WTC11 (cell line): ENCODE data around the gene PREB. TPM values are rescaled to one million over a fixed set of nuclear protein-coding genes. Genes with fewer than 3 reads are reported as not detected.

Experiments
- ATF2 ChIP-seq: sonication (generic); formaldehyde crosslinking; IDR thresholded peaks from 2 replicates; pipeline ENCODE4 v1.8.1; 2022; ENCODE audit warnings: low read depth, missing genetic modification reagents, borderline replicate concordance
- CREB1 ChIP-seq: sonication (generic); formaldehyde crosslinking; IDR thresholded peaks from 2 replicates; pipeline ENCODE4 v1.8.0; 2023; ENCODE audit warnings: mild to moderate bottlenecking, missing genetic modification reagents
- E2F5 ChIP-seq: sonication (generic); formaldehyde crosslinking; IDR thresholded peaks from 2 replicates; pipeline ENCODE4 v1.8.1; 2022; ENCODE audit warnings: mild to moderate bottlenecking, moderate library complexity, missing genetic modification reagents
- ESRRA ChIP-seq: sonication (generic); formaldehyde crosslinking; IDR thresholded peaks from 2 replicates; pipeline ENCODE4 v1.8.1; 2022; ENCODE audit warnings: mild to moderate bottlenecking, missing genetic modification reagents, borderline replicate concordance
- ETV6 ChIP-seq: sonication (generic); formaldehyde crosslinking; IDR thresholded peaks from 2 replicates; pipeline ENCODE4 v1.8.1; 2022; ENCODE audit warnings: mild to moderate bottlenecking, missing genetic modification reagents
- FOXK1 ChIP-seq: sonication (generic); formaldehyde crosslinking; IDR thresholded peaks from 2 replicates; pipeline ENCODE4 v1.8.0; 2022; ENCODE audit warnings: mild to moderate bottlenecking, moderate library complexity, missing genetic modification reagents
- GRHL2 ChIP-seq: fragments of 250-450 bp; sonication (Bioruptor Pico); IDR thresholded peaks from 2 replicates; pipeline ENCODE4 v1.8.0; 2022; ENCODE audit warnings: mild to moderate bottlenecking, moderate library complexity; ENCODE audit not compliant: insufficient replicate concordance, severe bottlenecking
- IRF1 ChIP-seq: sonication (generic); formaldehyde crosslinking; IDR thresholded peaks from 2 replicates; pipeline ENCODE4 v1.8.0; 2023; ENCODE audit warnings: missing genetic modification reagents
- JUN ChIP-seq: sonication (generic); formaldehyde crosslinking; IDR thresholded peaks from 2 replicates; pipeline ENCODE4 v1.8.0; 2023; ENCODE audit warnings: mild to moderate bottlenecking, missing genetic modification reagents
- MLX ChIP-seq: sonication (generic); formaldehyde crosslinking; IDR thresholded peaks from 2 replicates; pipeline ENCODE4 v1.8.1; 2023; ENCODE audit warnings: mild to moderate bottlenecking, missing genetic modification reagents, moderate library complexity
- NFATC4 ChIP-seq: fragments of 250-450 bp; sonication (Bioruptor Pico); IDR thresholded peaks from 2 replicates; pipeline ENCODE4 v1.9.0; 2021; ENCODE audit warnings: mild to moderate bottlenecking
- OVOL2 ChIP-seq: fragments of 250-450 bp; sonication (Bioruptor Pico); IDR thresholded peaks from 2 replicates; pipeline ENCODE4 v1.9.0; 2021; ENCODE audit warnings: mild to moderate bottlenecking, borderline replicate concordance
- PREB ChIP-seq: sonication (generic); formaldehyde crosslinking; IDR thresholded peaks from 2 replicates; pipeline ENCODE4 v1.8.1; 2022; ENCODE audit warnings: mild to moderate bottlenecking, missing genetic modification reagents, moderate library complexity, borderline replicate concordance
- RELA ChIP-seq: sonication (generic); formaldehyde crosslinking; IDR thresholded peaks from 2 replicates; pipeline ENCODE4 v1.8.1; 2022; ENCODE audit warnings: missing genetic modification reagents, mild to moderate bottlenecking, borderline replicate concordance
- TP53 ChIP-seq: sonication (generic); formaldehyde crosslinking; IDR thresholded peaks from 2 replicates; pipeline ENCODE4 v1.8.1; 2023; ENCODE audit warnings: mild to moderate bottlenecking, missing genetic modification reagents
- USF1 ChIP-seq: sonication (generic); formaldehyde crosslinking; IDR thresholded peaks from 2 replicates; pipeline ENCODE4 v1.8.0; 2022; ENCODE audit warnings: mild to moderate bottlenecking, missing genetic modification reagents
- ZBTB21 ChIP-seq: sonication (generic); formaldehyde crosslinking; IDR thresholded peaks from 2 replicates; pipeline ENCODE4 v1.8.1; 2023; ENCODE audit warnings: mild to moderate bottlenecking, missing genetic modification reagents, borderline replicate concordance
- ZBTB43 ChIP-seq: sonication (generic); formaldehyde crosslinking; IDR thresholded peaks from 2 replicates; pipeline ENCODE4 v1.8.1; 2023; ENCODE audit warnings: mild to moderate bottlenecking, missing genetic modification reagents
- ZMAT4 ChIP-seq: fragments of 250-450 bp; sonication (Bioruptor Pico); IDR thresholded peaks from 2 replicates; pipeline ENCODE4 v1.9.0; 2021; ENCODE audit warnings: mild to moderate bottlenecking
- ZNF138 ChIP-seq: sonication (generic); formaldehyde crosslinking; conservative IDR thresholded peaks from 2 replicates; pipeline ENCODE4 v1.8.1; 2022; ENCODE audit warnings: mild to moderate bottlenecking, moderate library complexity, missing genetic modification reagents
- ZNF396 ChIP-seq: fragments of 250-450 bp; sonication (Bioruptor Pico); IDR thresholded peaks from 2 replicates; pipeline ENCODE4 v1.8.0; 2021; ENCODE audit warnings: mild to moderate bottlenecking, moderate library complexity, borderline replicate concordance
- total RNA-seq: library from RNA; stranded (reverse); gene quantifications from 3 replicates; pipeline ENCODE4 v1.2.3, GENCODE V29; 2021
- TF ChIP-seq, protein P1 (sequence below): sonication (generic); formaldehyde crosslinking; conservative IDR thresholded peaks from 2 replicates; pipeline ENCODE4 v1.8.1; 2022; ENCODE audit warnings: mild to moderate bottlenecking, missing genetic modification reagents
- TF ChIP-seq, protein P2 (sequence below): fragments of 250-450 bp; sonication (Bioruptor Pico); IDR thresholded peaks from 2 replicates; pipeline ENCODE4 v2.1.2; 2022; ENCODE audit warnings: mild to moderate bottlenecking, moderate library complexity
- TF ChIP-seq, protein P3 (sequence below): sonication (generic); formaldehyde crosslinking; IDR thresholded peaks from 2 replicates; pipeline ENCODE4 v1.8.0; 2022; ENCODE audit warnings: mild to moderate bottlenecking, missing genetic modification reagents
- TF ChIP-seq, protein P4 (sequence below): sonication (generic); formaldehyde crosslinking; IDR thresholded peaks from 2 replicates; pipeline ENCODE4 v1.8.1; 2023; ENCODE audit warnings: mild to moderate bottlenecking, missing genetic modification reagents, borderline replicate concordance

Gene PREB
- total RNA-seq, 1 experiment from 2014 or later, result 69.2 TPM

DNA sequence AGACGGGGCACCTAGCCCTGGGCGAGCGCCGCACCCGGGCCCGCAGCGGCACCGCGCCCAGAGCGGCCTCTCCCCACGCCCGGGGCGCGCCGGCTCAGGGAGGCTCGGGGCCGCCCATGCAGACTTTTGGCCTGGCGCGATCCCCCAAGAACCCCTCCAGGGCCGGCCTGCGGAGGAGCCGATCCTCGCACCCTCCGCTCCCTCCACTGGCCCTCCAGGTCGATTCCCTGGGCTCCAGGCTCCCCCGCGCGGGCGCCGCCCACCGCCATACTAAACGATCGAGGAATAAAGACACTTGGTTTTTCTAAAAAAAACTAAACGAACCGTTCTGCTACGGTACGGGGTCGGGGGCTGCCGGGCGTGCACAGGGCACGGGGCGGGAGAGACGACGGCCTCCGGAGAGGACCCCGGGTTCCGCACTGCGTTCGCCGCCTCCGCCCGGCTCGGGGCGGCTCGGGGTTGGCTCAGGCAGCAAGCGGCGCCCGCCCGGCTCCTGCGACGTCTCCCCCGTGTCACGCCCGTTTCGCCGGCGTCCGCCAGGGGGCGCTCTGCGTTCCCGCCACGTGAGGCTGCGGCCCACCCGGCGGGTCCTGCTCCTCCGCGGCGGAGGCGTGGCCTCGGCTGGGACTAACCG lies 48.2 kb downstream of the PREB start (continued):
- TF ChIP-seq GRHL2 (no peak), E2F5 (CRISPR knock-in tag) (peak; percentile 99), ATF2 (no peak), TP53 (CRISPR knock-in tag) (no peak; the same call in 1 of the 2 replicates), RELA (CRISPR knock-in tag) (no peak), ZBTB43 (CRISPR knock-in tag) (0 out of 2 replicates have a peak, but pooled peaks have one; percentile 64), NFATC4 (CRISPR knock-in tag) (no peak), PREB (CRISPR knock-in tag) (no peak), USF1 (CRISPR knock-in tag) (peak; percentile 70), IRF1 (CRISPR knock-in tag) (no peak), MLX (no peak), FOXK1 (CRISPR knock-in tag) (peak; percentile 78), ZBTB21 (no peak), CREB1 (CRISPR knock-in tag) (0 out of 2 replicates have a peak, but pooled peaks have one; percentile 50), ETV6 (no peak), ZMAT4 (CRISPR knock-in tag) (no peak), ESRRA (CRISPR knock-in tag) (no peak), OVOL2 (no peak), JUN (CRISPR knock-in tag) (no peak), ZNF396 (no peak), ZNF138 (CRISPR knock-in tag) (no peak)
- TF ChIP-seq, protein P1, sequence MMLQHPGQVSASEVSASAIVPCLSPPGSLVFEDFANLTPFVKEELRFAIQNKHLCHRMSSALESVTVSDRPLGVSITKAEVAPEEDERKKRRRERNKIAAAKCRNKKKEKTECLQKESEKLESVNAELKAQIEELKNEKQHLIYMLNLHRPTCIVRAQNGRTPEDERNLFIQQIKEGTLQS, result no peak
- TF ChIP-seq, protein P2, sequence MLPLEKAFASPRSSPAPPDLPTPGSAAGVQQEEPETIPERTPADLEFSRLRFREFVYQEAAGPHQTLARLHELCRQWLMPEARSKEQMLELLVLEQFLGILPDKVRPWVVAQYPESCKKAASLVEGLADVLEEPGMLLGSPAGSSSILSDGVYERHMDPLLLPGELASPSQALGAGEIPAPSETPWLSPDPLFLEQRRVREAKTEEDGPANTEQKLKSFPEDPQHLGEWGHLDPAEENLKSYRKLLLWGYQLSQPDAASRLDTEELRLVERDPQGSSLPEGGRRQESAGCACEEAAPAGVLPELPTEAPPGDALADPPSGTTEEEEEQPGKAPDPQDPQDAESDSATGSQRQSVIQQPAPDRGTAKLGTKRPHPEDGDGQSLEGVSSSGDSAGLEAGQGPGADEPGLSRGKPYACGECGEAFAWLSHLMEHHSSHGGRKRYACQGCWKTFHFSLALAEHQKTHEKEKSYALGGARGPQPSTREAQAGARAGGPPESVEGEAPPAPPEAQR (CRISPR knock-in tag), result no peak
- TF ChIP-seq, protein P3, sequence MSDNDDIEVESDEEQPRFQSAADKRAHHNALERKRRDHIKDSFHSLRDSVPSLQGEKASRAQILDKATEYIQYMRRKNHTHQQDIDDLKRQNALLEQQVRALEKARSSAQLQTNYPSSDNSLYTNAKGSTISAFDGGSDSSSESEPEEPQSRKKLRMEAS, result no peak; the same call in 1 of the 2 replicates
- TF ChIP-seq, protein P4, sequence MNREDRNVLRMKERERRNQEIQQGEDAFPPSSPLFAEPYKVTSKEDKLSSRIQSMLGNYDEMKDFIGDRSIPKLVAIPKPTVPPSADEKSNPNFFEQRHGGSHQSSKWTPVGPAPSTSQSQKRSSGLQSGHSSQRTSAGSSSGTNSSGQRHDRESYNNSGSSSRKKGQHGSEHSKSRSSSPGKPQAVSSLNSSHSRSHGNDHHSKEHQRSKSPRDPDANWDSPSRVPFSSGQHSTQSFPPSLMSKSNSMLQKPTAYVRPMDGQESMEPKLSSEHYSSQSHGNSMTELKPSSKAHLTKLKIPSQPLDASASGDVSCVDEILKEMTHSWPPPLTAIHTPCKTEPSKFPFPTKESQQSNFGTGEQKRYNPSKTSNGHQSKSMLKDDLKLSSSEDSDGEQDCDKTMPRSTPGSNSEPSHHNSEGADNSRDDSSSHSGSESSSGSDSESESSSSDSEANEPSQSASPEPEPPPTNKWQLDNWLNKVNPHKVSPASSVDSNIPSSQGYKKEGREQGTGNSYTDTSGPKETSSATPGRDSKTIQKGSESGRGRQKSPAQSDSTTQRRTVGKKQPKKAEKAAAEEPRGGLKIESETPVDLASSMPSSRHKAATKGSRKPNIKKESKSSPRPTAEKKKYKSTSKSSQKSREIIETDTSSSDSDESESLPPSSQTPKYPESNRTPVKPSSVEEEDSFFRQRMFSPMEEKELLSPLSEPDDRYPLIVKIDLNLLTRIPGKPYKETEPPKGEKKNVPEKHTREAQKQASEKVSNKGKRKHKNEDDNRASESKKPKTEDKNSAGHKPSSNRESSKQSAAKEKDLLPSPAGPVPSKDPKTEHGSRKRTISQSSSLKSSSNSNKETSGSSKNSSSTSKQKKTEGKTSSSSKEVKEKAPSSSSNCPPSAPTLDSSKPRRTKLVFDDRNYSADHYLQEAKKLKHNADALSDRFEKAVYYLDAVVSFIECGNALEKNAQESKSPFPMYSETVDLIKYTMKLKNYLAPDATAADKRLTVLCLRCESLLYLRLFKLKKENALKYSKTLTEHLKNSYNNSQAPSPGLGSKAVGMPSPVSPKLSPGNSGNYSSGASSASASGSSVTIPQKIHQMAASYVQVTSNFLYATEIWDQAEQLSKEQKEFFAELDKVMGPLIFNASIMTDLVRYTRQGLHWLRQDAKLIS (CRISPR knock-in tag), result no peak
